GM19463 (cell line): Measurements from ENCODE around the gene BMERB1.

Experiments used
- ATAC-seq: cut with Tn5 transposase; IDR thresholded peaks from one replicate; pipeline ENCODE4 v1.9.1; 2021; ENCODE audit warnings: mild to moderate bottlenecking, moderate library complexity; ENCODE audit not compliant: unreplicated experiment

The BMERB1 gene

DNA sequence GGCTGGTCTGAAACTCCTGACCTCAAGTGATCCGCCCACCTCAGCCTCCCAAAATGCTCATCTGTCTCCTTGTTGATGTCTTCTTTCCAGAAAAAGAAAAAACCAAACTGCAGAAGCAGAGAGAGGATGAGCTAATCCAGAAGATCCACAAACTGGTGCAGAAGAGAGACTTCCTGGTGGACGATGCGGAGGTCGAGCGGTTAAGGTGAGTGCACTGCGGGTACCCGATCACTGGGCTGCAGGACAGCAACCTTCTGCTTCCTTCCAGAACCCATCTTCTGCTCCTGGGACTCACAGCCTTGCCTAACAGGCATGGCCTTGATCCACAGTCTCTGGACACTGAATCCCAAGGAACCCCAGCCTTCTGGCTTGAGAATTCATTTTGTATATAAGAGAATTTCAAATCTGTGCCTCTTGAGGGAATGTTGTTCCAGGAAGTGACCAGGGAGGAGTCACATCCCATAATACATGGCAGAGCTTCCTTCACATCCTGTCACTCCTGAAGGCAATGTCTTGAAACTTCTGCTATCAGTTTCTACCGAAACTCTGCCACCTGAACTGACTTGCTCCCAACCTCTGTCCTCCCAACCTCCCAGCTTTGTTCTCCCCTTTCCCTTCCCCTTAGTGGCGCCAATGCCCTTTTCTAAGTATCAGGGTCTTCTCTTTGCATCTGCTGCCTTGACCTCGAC is 146.9 kb downstream of the BMERB1 start:
- ATAC-seq: no peak

DNA sequence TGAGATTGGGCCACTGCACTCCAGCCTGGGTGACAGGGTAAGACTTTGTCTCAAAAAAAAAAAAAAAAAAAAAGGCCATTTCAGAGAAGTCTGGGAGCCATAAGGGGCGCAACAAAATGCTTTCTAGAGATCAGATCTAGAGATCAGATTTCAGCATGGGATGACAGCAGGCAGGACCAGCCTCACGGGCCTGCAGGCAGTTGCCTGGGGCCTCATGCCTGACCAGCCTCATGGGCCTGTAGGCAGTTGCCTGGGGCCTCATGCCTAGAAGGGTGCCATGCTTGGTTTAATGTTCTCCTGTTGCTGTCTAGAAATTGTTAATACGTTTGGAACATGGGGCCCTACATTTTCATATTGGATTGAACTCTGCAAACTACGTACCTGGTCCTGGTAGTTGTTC is 149.1 kb downstream of the BMERB1 start:
- ATAC-seq: no peak

DNA sequence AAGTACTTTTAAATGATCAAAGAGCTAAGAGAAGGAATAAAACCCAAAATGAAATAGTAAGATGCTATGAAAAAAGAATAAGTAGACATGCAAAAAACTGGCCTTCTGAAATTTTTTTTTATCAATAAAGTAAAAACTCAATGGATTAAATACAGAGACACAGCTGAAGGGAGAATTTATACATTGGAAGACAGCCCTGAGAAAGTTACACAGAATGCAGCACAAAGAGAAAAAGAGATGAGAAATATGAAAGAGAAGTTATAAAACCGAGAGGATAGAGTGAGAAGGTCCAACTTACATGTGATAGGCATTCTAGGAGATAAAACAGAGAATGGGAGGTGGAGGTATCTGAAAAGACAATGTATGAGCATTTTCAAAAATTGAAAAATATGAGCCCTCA is 151.6 kb downstream of the BMERB1 start:
- ATAC-seq: no peak

DNA sequence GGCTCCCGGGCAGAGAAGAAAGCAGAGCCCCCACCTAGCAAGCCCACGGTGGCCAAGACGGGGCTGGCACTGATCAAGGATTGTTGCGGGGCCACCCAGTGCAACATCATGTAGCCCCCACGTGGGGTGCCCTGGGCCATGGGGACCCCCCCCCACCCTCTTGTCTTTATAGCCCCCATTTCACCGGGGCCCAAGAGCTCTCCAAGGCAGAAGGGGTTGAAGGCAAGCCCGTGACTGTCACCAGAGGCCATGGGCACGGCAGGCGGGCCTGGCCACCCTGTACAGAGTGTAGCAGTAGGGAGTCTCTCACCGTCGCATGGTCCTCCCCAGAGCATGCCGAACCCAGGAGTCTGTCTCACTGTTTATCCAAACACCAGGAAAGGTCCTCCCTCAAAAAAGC is 152.3 kb downstream of the BMERB1 start:
- ATAC-seq: no peak

DNA sequence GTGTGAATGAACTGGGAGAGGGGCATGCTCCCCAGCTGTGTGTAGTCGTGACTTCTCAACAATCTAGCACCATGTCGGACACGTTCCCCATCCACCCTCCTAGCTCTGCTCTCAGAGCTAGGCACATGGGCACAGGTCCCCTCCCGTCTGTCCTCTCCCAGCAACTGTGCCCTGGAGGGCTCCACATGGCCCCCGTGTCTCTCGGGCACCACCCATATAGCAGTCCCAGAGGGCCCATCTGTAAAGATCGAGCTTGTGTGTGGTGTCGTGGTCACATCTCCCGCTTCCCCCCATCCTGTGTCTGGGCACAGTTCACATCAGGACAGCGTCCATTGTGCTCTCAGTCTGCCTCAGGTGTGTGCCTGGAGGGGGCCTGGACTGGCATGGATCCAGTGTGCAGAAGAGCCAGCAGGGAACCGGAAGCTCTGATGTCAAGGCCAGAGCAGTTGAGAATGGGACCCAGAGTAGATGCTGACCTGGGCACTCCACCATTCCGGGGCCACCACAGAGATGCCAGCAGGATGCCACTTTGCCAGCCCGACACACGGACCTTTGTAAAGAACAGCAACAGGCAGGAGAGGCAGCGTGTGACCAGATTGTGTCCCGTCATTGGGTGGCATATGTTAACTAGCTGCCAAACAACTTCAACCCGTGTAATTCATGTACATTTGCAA is 152.9 kb downstream of the BMERB1 start:
- ATAC-seq: no peak

DNA sequence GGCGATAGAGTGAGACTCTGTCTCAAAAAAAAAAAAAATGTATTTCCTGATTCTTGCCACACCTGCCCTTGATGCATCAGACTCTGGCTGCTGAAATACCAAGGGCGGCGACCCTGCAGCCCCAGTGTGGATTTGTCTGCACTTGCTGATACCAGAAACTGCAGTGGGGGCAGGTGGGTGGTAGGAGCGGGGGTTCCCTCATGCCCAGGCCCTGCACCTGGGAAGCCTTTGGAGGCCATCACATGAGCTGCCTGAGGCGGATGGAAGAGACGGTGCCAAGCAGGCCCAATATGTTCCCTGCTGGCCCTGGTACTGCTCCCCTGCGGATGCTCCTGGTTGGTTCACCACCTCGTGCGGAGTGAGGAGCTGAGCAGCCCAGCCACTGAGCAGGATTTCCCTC is 157.9 kb downstream of the BMERB1 start:
- no peak for ATAC-seq

DNA sequence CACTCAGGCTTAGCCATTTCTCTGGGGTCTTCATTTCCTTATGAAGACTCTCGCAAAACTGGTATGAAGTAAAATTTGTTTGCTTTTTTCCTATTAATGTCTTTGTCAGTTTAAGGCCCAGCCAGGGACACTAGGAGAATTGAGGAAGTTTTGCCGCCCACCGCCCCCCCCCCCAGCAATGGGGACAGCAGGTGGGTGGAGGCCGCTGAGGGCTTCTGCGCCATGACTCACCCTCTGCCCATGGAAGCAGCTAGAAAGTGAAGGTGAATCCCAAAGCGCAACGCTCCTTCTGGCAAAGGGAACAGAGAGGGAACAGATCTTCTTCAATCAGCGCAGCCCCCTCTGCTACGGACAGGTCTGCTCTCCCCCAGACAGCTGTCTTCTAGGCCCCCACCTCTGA is 158.8 kb downstream of the BMERB1 start:
- ATAC-seq: no peak

DNA sequence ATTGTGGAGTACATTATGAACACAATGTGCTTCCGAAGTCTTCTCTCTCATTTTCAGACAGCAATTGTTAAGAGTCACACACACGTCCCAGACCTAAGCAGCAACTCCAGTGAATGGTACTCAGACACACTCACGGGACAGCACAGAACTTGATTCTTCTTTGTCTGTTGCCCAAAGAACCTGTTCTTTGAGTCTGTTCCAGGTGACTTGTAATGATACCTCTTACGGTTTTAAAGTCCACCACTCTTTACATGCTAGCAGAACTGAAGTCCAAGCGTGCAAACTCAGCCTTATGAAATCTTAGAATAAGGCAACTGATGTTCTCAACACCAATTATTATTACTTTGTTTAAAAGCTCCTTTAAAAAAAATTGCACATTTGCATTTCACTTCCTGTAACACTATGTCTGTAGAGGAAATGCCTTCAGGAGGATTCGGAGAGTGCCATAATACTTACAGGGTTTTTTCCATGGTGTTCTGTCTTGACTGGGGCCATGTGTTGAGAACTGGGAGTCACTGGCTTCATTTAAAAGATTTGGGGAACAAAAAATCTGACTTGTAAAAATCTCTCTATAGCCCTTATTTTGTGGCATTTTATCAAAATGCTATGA is 160.4 kb downstream of the BMERB1 start:
- ATAC-seq: no peak

DNA sequence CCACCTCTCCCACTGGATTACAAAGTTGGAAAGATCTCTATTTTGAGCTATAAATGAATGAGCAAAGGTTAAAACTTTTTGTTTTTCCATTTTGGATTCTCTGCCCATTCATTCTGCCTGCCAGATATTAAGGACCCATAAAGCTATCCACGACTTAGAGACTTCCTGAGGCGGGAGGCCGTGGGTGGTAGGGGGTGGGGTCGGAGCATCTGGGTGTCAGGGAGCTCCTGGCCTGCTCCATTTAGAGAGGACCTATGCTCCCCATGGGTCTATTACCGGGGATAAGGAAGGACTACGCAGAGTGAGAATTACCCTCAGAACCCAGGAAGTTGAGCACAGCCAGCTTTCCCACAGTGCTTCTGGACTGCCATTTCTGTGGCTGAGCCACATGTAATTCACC is 162.7 kb downstream of the BMERB1 start:
- no peak for ATAC-seq

DNA sequence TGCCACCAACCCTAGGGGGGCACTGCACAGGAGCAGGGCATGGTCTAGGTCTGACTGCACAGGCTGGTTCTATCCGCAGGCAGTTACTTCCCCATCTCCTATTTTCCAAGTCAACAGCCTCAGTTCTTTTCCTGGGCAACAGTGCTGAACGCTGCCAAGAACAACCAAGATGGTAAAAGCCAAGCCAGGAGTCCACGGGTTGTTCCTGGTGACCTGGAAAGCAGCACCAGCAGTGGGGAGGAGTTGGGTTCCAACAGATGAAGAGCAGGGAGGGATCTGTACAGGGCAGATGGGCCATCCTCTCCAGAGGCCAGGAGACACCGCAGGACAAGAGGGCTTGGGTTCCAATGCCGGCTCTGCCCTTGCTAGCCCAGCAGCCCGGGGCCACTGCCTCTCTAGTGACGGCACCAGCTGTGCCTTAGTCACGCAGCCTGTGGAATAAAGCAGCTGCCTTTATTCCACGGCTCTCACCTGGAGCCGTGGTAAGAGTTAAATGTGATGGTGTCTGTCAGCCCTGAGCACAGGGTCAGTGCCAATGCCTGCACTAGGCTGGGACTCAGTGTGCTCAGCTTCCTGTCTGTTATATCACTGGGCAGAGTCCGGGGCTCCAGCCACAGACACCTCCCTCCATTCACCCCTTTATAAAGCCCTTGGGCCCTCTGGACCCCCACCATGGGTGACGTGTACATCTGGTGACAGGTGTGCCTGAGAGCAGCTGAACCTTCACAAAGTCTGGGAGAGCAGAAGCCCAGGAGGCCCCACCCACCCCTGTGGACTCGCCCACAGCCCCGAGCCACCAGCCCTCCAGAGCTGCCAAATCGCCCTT is 163.6 kb downstream of the BMERB1 start:
- ATAC-seq: no peak

DNA sequence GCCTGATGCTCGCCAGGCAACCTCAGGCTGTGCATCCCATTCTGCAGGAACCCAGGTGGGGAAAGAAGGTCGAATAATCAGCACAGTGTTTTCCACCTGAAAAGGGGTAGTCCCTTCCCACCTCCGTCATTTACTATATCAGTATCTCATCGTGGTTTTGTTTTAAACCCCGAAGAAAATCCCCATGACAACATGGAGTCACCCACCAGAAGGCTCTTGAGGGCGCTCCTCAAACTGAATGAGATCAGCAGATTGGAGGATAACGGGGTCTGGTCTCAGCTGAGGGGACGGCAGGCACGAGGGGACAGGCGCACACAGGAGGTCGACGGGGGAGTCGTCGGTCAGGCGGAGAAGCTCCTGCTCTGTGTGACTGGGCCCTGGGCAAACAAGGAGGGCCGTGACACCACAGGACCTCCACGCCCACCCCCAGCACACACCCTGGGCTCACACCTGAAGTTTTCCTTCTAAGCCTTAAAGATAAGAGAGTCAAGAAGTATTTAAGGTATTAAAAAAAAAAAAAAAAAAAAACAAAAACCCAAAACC is 164.3 kb downstream of the BMERB1 start:
- ATAC-seq: no peak

DNA sequence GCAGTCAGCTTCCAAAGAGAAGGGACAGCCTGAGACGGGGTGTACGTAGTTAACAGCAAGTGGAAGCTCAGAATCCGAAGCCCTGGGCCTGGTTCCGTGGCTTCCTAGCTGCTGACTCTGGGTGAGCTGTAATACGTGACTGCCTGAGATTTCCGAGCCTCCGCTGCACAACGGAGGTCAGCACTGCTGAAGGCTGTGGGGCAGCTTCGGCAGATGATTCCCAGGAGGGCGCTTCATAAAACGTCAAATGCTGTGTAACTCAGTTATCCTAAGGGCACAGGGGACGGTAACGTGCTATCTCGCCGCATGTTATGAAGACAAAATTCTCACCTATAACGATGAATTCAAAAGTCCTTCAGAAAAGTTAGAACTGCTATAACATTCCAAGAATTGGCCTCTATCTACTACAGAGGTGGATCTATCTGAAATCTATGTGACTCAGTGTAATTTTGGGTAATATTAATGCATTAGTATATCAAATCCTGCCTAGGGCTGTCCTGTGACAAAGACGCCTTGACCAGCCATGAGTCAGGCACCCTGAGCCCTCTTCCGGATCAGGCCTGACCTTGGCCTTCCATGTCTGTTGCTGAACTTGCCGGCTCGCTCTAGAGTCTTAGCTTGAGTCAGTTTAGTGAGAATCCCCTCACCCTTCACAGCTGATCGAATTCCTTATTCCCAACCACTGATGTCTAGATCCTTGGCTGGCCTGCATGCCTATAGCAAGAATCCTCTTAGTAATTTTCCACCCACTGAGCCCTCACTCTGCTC is 165.1 kb downstream of the BMERB1 start:
- no peak for ATAC-seq

DNA sequence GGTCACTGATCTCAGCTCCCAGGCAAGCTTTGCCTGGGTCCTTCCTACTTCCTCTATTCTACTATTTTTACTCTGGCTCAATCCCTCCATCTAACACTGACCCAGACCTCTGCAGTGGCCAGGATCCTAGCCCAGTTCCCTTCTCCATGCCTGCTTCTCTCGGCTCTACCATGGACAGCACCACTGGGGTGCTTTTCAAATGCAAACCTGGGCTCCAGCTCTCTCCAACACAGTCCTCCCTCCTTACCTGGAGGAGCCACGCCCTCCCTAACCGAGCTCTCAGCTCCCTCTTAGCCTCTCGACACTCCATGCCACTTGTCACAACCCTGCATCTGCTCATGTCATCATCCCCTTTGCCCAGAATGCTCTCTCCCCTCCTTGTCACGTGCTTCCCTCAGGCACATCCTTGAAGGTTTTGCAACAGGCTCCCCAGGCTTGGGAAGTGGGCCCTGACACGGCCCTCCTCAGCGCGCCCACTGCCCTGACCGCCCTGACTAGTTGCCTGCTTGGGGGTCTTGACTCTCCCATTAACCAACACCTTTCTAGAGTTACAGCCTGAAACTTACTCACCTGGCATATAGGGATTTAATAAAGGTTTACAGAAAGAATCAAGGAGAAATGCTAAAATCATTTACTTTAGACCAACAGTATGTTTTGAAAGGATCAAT is 167.0 kb downstream of the BMERB1 start:
- no peak for ATAC-seq

DNA sequence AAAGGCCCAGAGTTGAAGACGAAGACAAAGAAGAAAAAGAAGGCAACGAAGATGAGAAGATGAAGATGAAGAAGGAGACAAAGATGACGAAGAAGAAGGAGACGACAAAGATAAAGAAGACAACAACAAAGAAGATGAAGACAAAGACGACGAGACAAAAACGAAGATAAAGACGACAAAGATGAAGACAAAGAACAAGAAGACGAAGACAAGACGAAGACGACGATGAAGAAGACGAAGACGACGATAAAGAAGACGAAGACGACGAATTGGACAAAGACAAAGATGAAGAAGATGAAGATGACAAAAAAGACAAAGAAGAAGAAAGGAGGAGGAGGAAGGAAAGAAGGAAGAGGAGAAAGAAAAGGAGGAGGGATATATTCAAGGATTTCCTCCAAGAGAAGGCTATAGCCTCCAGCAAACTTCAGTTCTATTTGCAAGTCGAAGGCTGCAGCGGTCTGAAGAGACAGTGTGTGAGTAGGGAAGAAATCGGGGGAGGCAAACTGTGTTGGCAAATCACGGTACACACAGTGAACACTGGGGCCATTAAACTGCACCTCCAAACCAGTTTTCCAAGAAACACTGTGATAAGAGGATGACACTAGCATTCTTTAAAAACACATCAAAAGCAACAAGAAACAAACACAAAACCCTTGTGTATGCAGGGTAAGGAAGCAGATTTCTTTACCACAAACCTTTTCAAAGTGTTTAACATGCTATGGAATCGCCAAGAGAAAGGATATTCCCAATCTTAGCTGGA is 168.1 kb downstream of the BMERB1 start:
- no peak for ATAC-seq

DNA sequence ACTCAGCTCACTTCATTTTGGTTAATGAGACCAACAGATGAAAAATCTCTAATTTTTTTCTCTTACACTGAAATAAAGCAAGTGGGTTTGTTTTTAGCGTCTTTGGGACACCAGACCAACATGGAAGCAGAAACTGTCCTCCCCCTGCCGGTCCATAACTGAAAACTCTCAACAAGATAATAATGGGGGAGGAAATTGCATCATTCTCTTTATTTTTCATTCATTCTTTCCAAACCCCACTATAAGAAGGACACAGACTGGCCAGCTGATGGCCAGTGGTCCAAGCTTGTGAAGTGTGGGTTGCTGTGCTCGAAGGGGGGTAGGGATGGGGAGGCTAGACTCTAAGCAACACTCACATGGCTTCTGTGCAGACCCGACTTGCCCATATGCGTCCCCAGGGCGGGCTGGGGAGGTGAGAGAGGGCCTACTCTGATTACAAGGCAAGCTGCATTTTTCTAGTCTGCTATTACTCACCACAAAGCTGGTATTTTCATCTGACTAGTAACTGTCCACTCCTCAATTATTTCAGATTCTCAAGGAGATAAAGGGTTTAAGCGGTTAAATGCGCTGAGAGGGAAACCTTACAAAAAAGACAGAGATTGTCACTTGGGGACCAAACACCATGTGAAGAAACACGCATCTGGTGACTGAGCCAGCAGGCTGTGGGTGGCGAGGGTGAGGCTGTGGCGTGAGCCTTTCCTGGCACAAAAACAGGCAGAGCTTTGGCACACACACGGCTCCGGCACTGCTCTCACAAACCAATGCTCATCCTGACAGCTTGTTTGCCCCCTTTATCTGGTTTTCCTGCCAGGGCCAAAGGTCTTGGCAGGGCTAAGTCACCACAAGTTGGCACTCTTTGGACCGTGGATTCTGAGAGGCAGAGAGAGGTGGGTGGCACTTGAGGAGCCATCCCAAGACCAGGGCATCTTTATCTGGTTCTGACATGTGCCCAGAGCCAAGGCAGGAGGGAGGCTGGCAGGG is 170.4 kb downstream of the BMERB1 start:
- ATAC-seq: no peak

DNA sequence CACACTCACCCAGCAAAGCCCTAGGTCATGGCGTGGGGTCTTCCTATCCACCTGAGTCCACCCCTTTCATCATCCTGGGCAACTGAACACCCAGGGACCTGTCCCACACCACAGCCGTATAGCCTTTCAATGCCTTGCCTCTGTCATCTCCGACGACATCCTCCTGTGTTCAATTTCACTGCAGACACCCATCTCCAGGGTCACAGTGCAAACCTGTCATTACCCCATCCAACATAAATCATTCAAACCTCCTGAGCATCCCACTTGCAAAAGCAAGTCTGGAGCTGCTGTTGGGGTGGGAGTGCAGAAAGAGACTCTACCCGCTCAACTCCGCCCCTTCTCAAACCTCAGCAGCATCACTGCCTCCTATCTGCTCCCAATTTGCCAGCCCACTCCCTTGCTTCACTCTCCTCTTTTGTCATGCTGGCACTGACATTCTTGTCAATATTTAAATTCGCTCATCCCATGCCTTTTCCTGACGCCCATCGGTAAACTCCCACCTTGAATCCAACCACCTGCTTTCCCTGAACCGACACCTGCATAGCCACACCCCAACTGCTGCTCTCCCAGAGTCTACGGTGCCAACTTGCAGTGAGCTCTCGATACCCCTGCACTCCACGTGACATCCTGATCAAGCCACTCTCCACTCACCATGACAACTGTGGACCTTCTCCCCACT is 171.6 kb downstream of the BMERB1 start:
- no peak for ATAC-seq

DNA sequence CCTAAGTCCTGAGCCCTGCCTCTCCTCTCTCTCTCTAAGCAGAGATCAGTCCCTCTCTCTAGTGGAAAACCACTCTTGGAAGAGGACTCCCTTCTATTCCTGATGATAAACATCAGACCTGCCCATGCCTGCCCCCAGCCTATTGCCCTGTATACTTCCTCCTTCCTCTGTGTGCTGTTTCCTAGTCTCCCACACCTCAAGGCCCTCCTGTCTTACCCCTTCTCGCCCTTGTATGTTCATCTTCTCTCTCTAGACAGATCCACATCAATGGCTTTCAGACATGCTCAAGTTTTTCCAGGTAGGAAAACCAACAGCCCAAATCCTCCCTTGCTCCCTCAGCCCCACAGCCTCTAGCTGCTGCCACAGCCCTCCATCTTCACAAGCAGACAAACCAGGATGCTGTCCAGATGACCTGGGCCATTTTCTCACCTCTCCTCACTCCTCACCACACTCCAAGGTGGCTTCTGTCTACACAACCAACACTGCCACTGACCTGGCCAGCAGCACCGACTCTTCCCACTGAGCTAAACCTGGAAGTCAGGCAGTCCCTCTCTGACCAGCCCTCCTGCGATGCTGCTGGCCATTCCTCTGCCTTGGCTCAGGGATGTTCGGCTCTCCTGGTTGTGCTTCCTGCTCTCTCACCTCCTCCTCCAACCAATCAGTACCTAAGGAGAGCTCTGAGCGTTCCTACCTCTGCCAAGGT is 172.3 kb downstream of the BMERB1 start:
- ATAC-seq: no peak
